ENCODE measurements around the gene TMEM184B. TPM values are rescaled to one million over a fixed set of nuclear protein-coding genes. Genes with fewer than 3 reads are reported as not detected.

Gene TMEM184B
- total RNA-seq, 4 donors from 2014 or later = 25.4 to 40.7 (median 31.2) TPM

DNA sequence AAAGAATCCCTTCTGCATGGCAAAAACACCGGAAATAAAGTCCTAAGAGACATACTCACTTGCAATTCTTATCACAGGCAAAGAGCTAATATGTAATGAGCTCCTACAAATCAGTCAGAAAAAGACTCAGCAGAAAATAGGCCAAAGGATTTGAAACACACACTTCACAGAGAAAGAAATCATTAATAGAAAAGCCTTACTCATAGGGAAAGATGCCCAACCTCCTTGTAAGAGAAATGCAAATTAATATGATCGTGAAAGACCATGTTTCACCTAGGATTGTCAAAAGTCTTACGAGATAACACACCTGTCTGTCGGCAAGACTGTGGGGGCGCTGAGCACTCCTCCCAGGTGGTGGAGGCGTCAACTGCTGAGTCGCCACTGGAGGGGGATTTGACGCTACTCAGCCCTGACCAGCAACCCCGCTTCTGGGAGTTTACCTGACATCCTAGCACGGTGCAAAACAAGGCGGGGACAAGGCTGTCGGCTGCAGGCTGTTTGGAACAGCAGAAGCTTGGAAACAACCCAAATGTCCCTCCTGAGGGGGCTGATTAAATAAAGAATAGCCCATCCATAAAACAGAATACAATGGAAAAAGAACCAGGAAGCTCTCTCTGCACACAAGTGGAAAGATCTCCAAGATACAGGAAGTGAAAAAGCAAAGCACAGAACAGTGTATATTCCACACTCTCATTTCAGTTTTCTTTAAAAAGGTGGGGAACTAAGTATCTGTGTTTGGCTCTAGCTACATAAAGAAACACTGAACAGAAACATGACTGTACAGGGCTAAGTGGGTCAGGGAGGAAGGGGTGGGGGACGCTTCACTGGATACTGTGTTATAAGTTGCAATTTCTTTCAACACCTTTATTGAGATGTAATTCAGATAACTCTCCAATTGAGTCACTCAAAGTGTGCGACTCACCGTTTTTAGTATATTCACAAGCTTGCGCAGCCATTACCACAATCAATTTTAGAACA lies 33.0 kb upstream of the TMEM184B start:
- H3K4me1 ChIP-seq = peaks cover 65 to 72% of the 10 kb centered on the region in 2 donors
- no peak for DNase-seq
- peak overlapping the region; percentile 46 to 96 (median 76) for H3K27ac ChIP-seq
- peak overlapping the region in 1 of 4 donors; percentile 1 for H3K4me3 ChIP-seq
- no peaks in the 10 kb centered on the region for H3K27me3 ChIP-seq
- in situ Hi-C loops (cut with MboI; ENCODE audit: low sequenced_read_pairs in 4 of 4) (no loop called here), intact Hi-C loops (cut with DNase I; ENCODE audit: low total_unique reads) (no loop called here)
- peaks cover 0 to 20% of the 10 kb centered on the region in 2 donors for H3K36me3 ChIP-seq
- no peaks in the 10 kb centered on the region for H3K9me3 ChIP-seq
- ATAC-seq = no peak
- no peak for TF ChIP-seq POLR2A (IDR thresholded peaks at IDR 0.05)
- no peak for TF ChIP-seq CTCF (IDR thresholded peaks at IDR 0.05 in 4 of 5, conservative IDR thresholded peaks at IDR 0.05 in 1 of 5)

DNA sequence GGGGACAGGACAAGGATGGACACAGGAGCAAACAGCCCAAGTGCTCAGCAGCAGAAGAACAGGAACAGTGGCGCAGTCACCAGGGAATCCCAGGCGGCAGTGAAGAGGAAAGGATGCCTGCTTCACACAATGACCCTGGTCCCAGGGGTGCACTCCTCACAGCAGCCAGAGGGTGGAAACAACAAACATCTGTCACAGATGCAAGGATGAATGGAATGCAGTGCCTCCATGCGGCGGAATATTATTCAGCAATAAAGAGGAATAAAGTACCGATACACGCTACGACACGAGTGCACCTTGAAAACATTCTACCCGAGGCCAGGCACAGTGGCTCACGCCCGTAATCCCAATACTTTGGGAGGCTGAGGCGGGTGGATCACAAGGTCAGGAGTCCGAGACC lies 31.7 kb upstream of the TMEM184B start:
- intact Hi-C loops (cut with DNase I; ENCODE audit: low total_unique reads) = no loop called here
- no peaks in the 10 kb centered on the region for H3K27me3 ChIP-seq
- ATAC-seq (peak; percentile 16 to 36), DNase-seq (no peak)
- no peak overlapping the region for H3K4me3 ChIP-seq
- peak overlapping the region; percentile 63 to 96 (median 78) for H3K27ac ChIP-seq
- peaks cover 65 to 68% of the 10 kb centered on the region in 2 donors for H3K4me1 ChIP-seq
- H3K36me3 ChIP-seq = peaks cover 0 to 32% of the 10 kb centered on the region in 2 donors
- in situ Hi-C loops (cut with MboI; ENCODE audit: low sequenced_read_pairs in 4 of 4) = no loop called here
- no peaks in the 10 kb centered on the region for H3K9me3 ChIP-seq
- TF ChIP-seq POLR2A (IDR thresholded peaks at IDR 0.05) = no peak
- TF ChIP-seq CTCF (IDR thresholded peaks at IDR 0.05 in 4 of 5, conservative IDR thresholded peaks at IDR 0.05 in 1 of 5) = peak in 2 of 5 experiments; percentile 15 to 38

DNA sequence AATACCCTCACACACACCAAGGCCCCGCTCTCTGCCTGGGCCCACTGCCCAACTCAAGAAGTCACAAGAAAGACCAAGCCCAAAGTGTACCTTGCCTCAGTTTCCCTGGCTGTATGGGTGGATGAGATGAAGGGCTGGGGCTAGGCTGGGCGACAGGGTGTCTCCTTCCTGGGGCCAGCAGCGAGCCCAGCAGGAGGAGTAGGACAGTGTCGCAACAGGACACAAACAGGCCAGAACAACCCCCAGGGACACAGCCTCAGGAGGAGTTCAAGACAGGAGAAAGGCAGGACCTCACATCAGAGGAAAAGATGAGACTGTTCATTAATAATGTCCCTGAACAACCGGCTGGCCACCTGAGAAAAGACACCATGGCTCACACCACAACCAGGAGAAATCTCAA lies 31.2 kb upstream of the TMEM184B start:
- Histone ChIP-seq H3K4me1 (peaks cover 61 to 68% of the 10 kb centered on the region in 2 donors), H3K27me3 (no peaks in the 10 kb centered on the region), H3K27ac (peak overlapping the region; percentile 63 to 96 (median 78)), H3K4me3 (no peak overlapping the region), H3K36me3 (peaks cover 0 to 38% of the 10 kb centered on the region in 2 donors), H3K9me3 (no peaks in the 10 kb centered on the region)
- in situ Hi-C loops (cut with MboI; ENCODE audit: low sequenced_read_pairs in 4 of 4) = no loop called here
- ATAC-seq = peak; percentile 32 to 40
- TF ChIP-seq POLR2A (IDR thresholded peaks at IDR 0.05) (no peak), CTCF (IDR thresholded peaks at IDR 0.05 in 4 of 5, conservative IDR thresholded peaks at IDR 0.05 in 1 of 5) (no peak)
- intact Hi-C loops (cut with DNase I; ENCODE audit: low total_unique reads) = no loop called here
- peak in 1 of 2 donors; percentile 52 for DNase-seq

GRCh38 chr22:38302906-38303305 lies 30.1 kb upstream of the TMEM184B start:
- H3K4me1 ChIP-seq = peaks cover 51 to 58% of the 10 kb centered on the region in 2 donors
- H3K36me3 ChIP-seq = peaks cover 0 to 49% of the 10 kb centered on the region in 2 donors
- no peaks in the 10 kb centered on the region for H3K9me3 ChIP-seq
- H3K4me3 ChIP-seq = no peak overlapping the region
- intact Hi-C loops (cut with DNase I; ENCODE audit: low total_unique reads) (no loop called here), in situ Hi-C loops (cut with MboI; ENCODE audit: low sequenced_read_pairs in 4 of 4) (no loop called here)
- H3K27ac ChIP-seq = peak overlapping the region in 3 of 4 donors; percentile 63 to 96 (median 89)
- ATAC-seq (no peak), DNase-seq (no peak)
- no peak for TF ChIP-seq POLR2A (IDR thresholded peaks at IDR 0.05)
- no peak for TF ChIP-seq CTCF (IDR thresholded peaks at IDR 0.05 in 4 of 5, conservative IDR thresholded peaks at IDR 0.05 in 1 of 5)
- H3K27me3 ChIP-seq = no peaks in the 10 kb centered on the region

Measured in gastrocnemius medialis (tissue), 4 donors.